WERI-Rb-1 (cell line): ENCODE results near the gene PDE4B.

ENCODE experiments used
- DNase-seq: peaks from one replicate; pipeline ENCODE4 v3.0.0-alpha.2; 2020
- H3K27ac ChIP-seq: fragments of 250-450 bp; sonication (Bioruptor Pico); 2 replicates; pipeline ENCODE4 v1.5.1; 2020; ENCODE audit warnings: mild to moderate bottlenecking, moderate library complexity
- H3K27me3 ChIP-seq: fragments of 250-450 bp; sonication (Bioruptor Pico); 2 replicates; pipeline ENCODE4 v1.5.1; 2021; ENCODE audit warnings: mild to moderate bottlenecking, low read depth, moderate library complexity; ENCODE audit not compliant: insufficient read depth, severe bottlenecking
- H3K36me3 ChIP-seq: fragments of 250-450 bp; sonication (Bioruptor Pico); 2 replicates; pipeline ENCODE4 v1.5.1; 2020; ENCODE audit warnings: mild to moderate bottlenecking, moderate library complexity
- H3K4me3 ChIP-seq: 2 replicates; pipeline ENCODE4 v1.5.1; 2011; ENCODE audit warnings: low read depth, mild to moderate bottlenecking, control low read depth, low read length
- H3K9me3 ChIP-seq: fragments of 250-450 bp; sonication (Bioruptor Pico); 2 replicates; pipeline ENCODE4 v1.5.1; 2021; ENCODE audit warnings: mild to moderate bottlenecking, moderate library complexity; ENCODE audit not compliant: severe bottlenecking
- CTCF ChIP-seq: IDR thresholded peaks from 2 replicates; pipeline ENCODE4 v1.5.1; 2011; ENCODE audit warnings: low read depth, mild to moderate bottlenecking, control low read depth, inconsistent platforms, low read length

PDE4B gene

GRCh38 chr1:65817891-65818290, 25.2 kb downstream of the PDE4B start:
- Histone ChIP-seq H3K27me3 (no peaks in the 10 kb centered on the region), H3K27ac (no peak overlapping the region), H3K36me3 (no peaks in the 10 kb centered on the region), H3K4me3 (no peak overlapping the region), H3K9me3 (no peaks in the 10 kb centered on the region)
- DNase-seq = no peak
- no peak for TF ChIP-seq CTCF

GRCh38 chr1:65818966-65819365, 26.3 kb downstream of the PDE4B start:
- no peaks in the 10 kb centered on the region for H3K27me3 ChIP-seq
- H3K9me3 ChIP-seq = no peaks in the 10 kb centered on the region
- H3K4me3 ChIP-seq = no peak overlapping the region
- H3K27ac ChIP-seq = no peak overlapping the region
- DNase-seq = no peak
- TF ChIP-seq CTCF = no peak
- H3K36me3 ChIP-seq = no peaks in the 10 kb centered on the region

- Histone ChIP-seq H3K9me3 (no peaks in the 10 kb centered on the region), H3K27ac (no peak overlapping the region), H3K27me3 (no peaks in the 10 kb centered on the region), H3K36me3 (no peaks in the 10 kb centered on the region), H3K4me3 (no peak overlapping the region)
- no peak for DNase-seq
- TF ChIP-seq CTCF = no peak
Measured at GRCh38 chr1:65820983-65821382, 28.3 kb downstream of the PDE4B start.

GRCh38 chr1:65821386-65821785, 28.7 kb downstream of the PDE4B start:
- H3K27me3 ChIP-seq = no peaks in the 10 kb centered on the region
- H3K4me3 ChIP-seq = no peak overlapping the region
- no peak for DNase-seq
- no peaks in the 10 kb centered on the region for H3K9me3 ChIP-seq
- TF ChIP-seq CTCF = no peak
- no peaks in the 10 kb centered on the region for H3K36me3 ChIP-seq
- H3K27ac ChIP-seq = no peak overlapping the region

- no peaks in the 10 kb centered on the region for H3K27me3 ChIP-seq
- DNase-seq = no peak
- TF ChIP-seq CTCF = no peak
Measured at GRCh38 chr1:65824103-65824502, 31.4 kb downstream of the PDE4B start.

GRCh38 chr1:65825741-65826140, 33.0 kb downstream of the PDE4B start:
- Histone ChIP-seq H3K9me3 (no peaks in the 10 kb centered on the region), H3K27ac (no peak overlapping the region), H3K27me3 (no peaks in the 10 kb centered on the region), H3K4me3 (no peak overlapping the region), H3K36me3 (no peaks in the 10 kb centered on the region)
- TF ChIP-seq CTCF = no peak
- DNase-seq = no peak

More at GRCh38 chr1:65824103-65824502, 31.4 kb downstream of the PDE4B start:
- no peak overlapping the region for H3K27ac ChIP-seq
- H3K9me3 ChIP-seq = no peaks in the 10 kb centered on the region
- H3K4me3 ChIP-seq = no peak overlapping the region
- H3K36me3 ChIP-seq = no peaks in the 10 kb centered on the region
